ENCODE results near the gene PER1. TPM values are rescaled to one million over a fixed set of nuclear protein-coding genes. Genes with fewer than 3 reads are reported as not detected.
A peak's percentile ranks its signal among the peaks of the same experiment; 100 is the strongest.

The PER1 gene
- total and polyA plus RNA-seq, 2 experiments from 2014 or later, result 5.1 to 5.9 TPM

- H3K4me2 ChIP-seq (ENCODE audit: unreplicated experiment), result peak overlapping the region; percentile 96
- H3K9ac ChIP-seq, result peak overlapping the region; percentile 54
- H3K27ac ChIP-seq, result peak overlapping the region; percentile 40
- H3K9me2 ChIP-seq (ENCODE audit: insufficient read depth), result no peaks in the 10 kb centered on the region
- peak; percentile 83 for DNase-seq
- no peaks in the 10 kb centered on the region for H3K9me3 ChIP-seq (ENCODE audit: low read depth)
- in situ Hi-C loops (cut with MboI), result no loop called here
- no peaks in the 10 kb centered on the region for H3K36me3 ChIP-seq (ENCODE audit: low read depth)
- H3K4me3 ChIP-seq, result peak overlapping the region; percentile 75
- TF ChIP-seq EZH2phosphoT487 (IDR thresholded peaks at IDR 0.05; ENCODE audit: insufficient read depth, low read depth), result no peak
- no peak for TF ChIP-seq EZH2 (IDR thresholded peaks at IDR 0.05; ENCODE audit: insufficient read depth, poor library complexity, severe bottlenecking)
- no peaks in the 10 kb centered on the region for H4K20me1 ChIP-seq (ENCODE audit: insufficient read depth)
- no peaks in the 10 kb centered on the region for H3K27me3 ChIP-seq (replicated peaks; ENCODE audit: insufficient read depth)
- H3K4me1 ChIP-seq (ENCODE audit: insufficient read depth), result peaks cover 27% of the 10 kb centered on the region
- 1 to 2% methylated on average over 40 of the region's 40 CpGs for WGBS, 2 experiments (ENCODE audit: low coverage in 1 of 2, low lambda C conversion rate in 2 of 2, missing lambda C conversion rate in 2 of 2)
- peak overlapping the region; percentile 51; the same call in 1 of the 2 replicates for H2AFZ ChIP-seq
- H3F3A ChIP-seq (ENCODE audit: insufficient read depth), result peaks cover 19% of the 10 kb centered on the region
- no peaks in the 10 kb centered on the region for H3K79me2 ChIP-seq (ENCODE audit: insufficient read depth)
These were observed 31.4 kb downstream of the PER1 start for GRCh38 chr17:8120520-8121406.

- 1 to 2% methylated on average over 28 of the region's 28 CpGs for WGBS, 2 experiments (ENCODE audit: low coverage in 1 of 2, low lambda C conversion rate in 2 of 2, missing lambda C conversion rate in 2 of 2)
- Histone ChIP-seq H3K9me2 (ENCODE audit: insufficient read depth) (no peaks in the 10 kb centered on the region), H3K4me1 (ENCODE audit: insufficient read depth) (peaks cover 21% of the 10 kb centered on the region), H3K4me3 (peak overlapping the region; percentile 75), H3K79me2 (ENCODE audit: insufficient read depth) (no peaks in the 10 kb centered on the region), H3K27me3 (replicated peaks; ENCODE audit: insufficient read depth) (peaks cover 5% of the 10 kb centered on the region; the same call in 1 of the 2 replicates), H3K36me3 (ENCODE audit: low read depth) (no peaks in the 10 kb centered on the region), H3K9me3 (ENCODE audit: low read depth) (no peaks in the 10 kb centered on the region), H4K20me1 (ENCODE audit: insufficient read depth) (no peaks in the 10 kb centered on the region), H3K27ac (peak overlapping the region; percentile 58), H2AFZ (peak overlapping the region; percentile 51; the same call in 1 of the 2 replicates), H3F3A (ENCODE audit: insufficient read depth) (peaks cover 18% of the 10 kb centered on the region), H3K4me2 (ENCODE audit: unreplicated experiment) (peak overlapping the region; percentile 98), H3K9ac (peak overlapping the region; percentile 64)
- no peak for TF ChIP-seq EZH2 (IDR thresholded peaks at IDR 0.05; ENCODE audit: insufficient read depth, poor library complexity, severe bottlenecking)
- no peak for TF ChIP-seq EZH2phosphoT487 (IDR thresholded peaks at IDR 0.05; ENCODE audit: insufficient read depth, low read depth)
- in situ Hi-C loops (cut with MboI), result no loop called here
- peak; percentile 88 for DNase-seq
These were observed 32.4 kb downstream of the PER1 start for GRCh38 chr17:8119581-8120519.

GRCh38 chr17:8118769-8119580 is 33.2 kb downstream of the PER1 start:
- in situ Hi-C loops (cut with MboI), result no loop called here
- peak overlapping the region; percentile 98 for H3K4me2 ChIP-seq (ENCODE audit: unreplicated experiment)
- H3K27ac ChIP-seq, result peak overlapping the region; percentile 60
- TF ChIP-seq EZH2phosphoT487 (IDR thresholded peaks at IDR 0.05; ENCODE audit: insufficient read depth, low read depth) (no peak), EZH2 (IDR thresholded peaks at IDR 0.05; ENCODE audit: insufficient read depth, poor library complexity, severe bottlenecking) (no peak)
- peaks cover 15% of the 10 kb centered on the region; the same call in 1 of the 2 replicates for H3K4me1 ChIP-seq (ENCODE audit: insufficient read depth)
- DNase-seq, result peak; percentile 92
- H3K27me3 ChIP-seq (replicated peaks; ENCODE audit: insufficient read depth), result peaks cover 11% of the 10 kb centered on the region; the same call in 1 of the 2 replicates
- no peaks in the 10 kb centered on the region for H4K20me1 ChIP-seq (ENCODE audit: insufficient read depth)
- peak overlapping the region; percentile 80 for H2AFZ ChIP-seq
- H3K9me2 ChIP-seq (ENCODE audit: insufficient read depth), result no peaks in the 10 kb centered on the region
- peak overlapping the region; percentile 64 for H3K9ac ChIP-seq
- peak overlapping the region; percentile 74 for H3K4me3 ChIP-seq
- H3K79me2 ChIP-seq (ENCODE audit: insufficient read depth), result no peaks in the 10 kb centered on the region
- no peaks in the 10 kb centered on the region for H3K36me3 ChIP-seq (ENCODE audit: low read depth)
- 1% methylated on average over 38 of the region's 38 CpGs for WGBS, 2 experiments (ENCODE audit: low coverage in 1 of 2, low lambda C conversion rate in 2 of 2, missing lambda C conversion rate in 2 of 2)
- peaks cover 18% of the 10 kb centered on the region for H3F3A ChIP-seq (ENCODE audit: insufficient read depth)
- no peaks in the 10 kb centered on the region for H3K9me3 ChIP-seq (ENCODE audit: low read depth)
